Astrocyte (in vitro differentiated cells and primary cell): ENCODE measurements around the gene TSPAN2. TPM values are rescaled to one million over a fixed set of nuclear protein-coding genes. Genes with fewer than 3 reads are reported as not detected.

Source experiments
- DNase-seq: peaks from one replicate; pipeline ENCODE4 v3.0.0-alpha.2; 2010; ENCODE audit warnings: low read depth
- FAIRE-seq: peaks from 2 replicates; lab custom pipeline; 2011; peaks lifted over from hg19 to GRCh38; lab: Jason Lieb, UNC
- H2AFZ ChIP-seq: 2 replicates; pipeline ENCODE4 v1.6.0; 2012; ENCODE audit warnings: low read depth, low read length, inconsistent platforms
- H3K27ac ChIP-seq: 2 replicates; pipeline ENCODE4 v1.5.1; 2011; ENCODE audit warnings: low read depth, low read length, inconsistent platforms
- H3K27me3 ChIP-seq: 2 replicates; pipeline ENCODE4 v1.6.0; 2011; ENCODE audit warnings: low read length, inconsistent platforms; ENCODE audit not compliant: insufficient read depth
- H3K36me3 ChIP-seq: 2 replicates; pipeline ENCODE4 v1.5.1; 2011; ENCODE audit warnings: low read length, inconsistent platforms; ENCODE audit not compliant: insufficient read depth
- H3K4me1 ChIP-seq: 2 replicates; pipeline ENCODE4 v1.5.1; 2011; ENCODE audit warnings: low read length, inconsistent platforms; ENCODE audit not compliant: insufficient read depth
- H3K4me2 ChIP-seq: 2 replicates; pipeline ENCODE4 v1.6.0; 2012; ENCODE audit warnings: low read length, inconsistent platforms
- H3K4me3 ChIP-seq: 2 replicates; pipeline ENCODE4 v1.5.1; 2011; ENCODE audit warnings: low read depth, mild to moderate bottlenecking, low read length, inconsistent platforms; ENCODE audit not compliant: insufficient read depth
- H3K79me2 ChIP-seq: 2 replicates; pipeline ENCODE4 v1.6.0; 2012; ENCODE audit warnings: mild to moderate bottlenecking, low read length, inconsistent platforms; ENCODE audit not compliant: insufficient read depth
- H3K9ac ChIP-seq: 2 replicates; pipeline ENCODE4 v1.6.0; 2012; ENCODE audit warnings: mild to moderate bottlenecking, low read length, inconsistent platforms
- H3K9me3 ChIP-seq: 2 replicates; pipeline ENCODE4 v1.5.1; 2012; ENCODE audit warnings: low read depth, mild to moderate bottlenecking, low read length, inconsistent platforms; ENCODE audit not compliant: insufficient read depth
- H4K20me1 ChIP-seq: 2 replicates; pipeline ENCODE4 v1.6.0; 2012; ENCODE audit warnings: low read length, inconsistent platforms; ENCODE audit not compliant: insufficient read depth
- H3K27ac Mint-ChIP-seq: one replicate; pipeline ENCODE4 v1.8.0; 2021; ENCODE audit warnings: mild to moderate bottlenecking, mixed read lengths; ENCODE audit not compliant: unreplicated experiment
- H3K27me3 Mint-ChIP-seq: one replicate; pipeline ENCODE4 v1.8.0; 2021; ENCODE audit warnings: low read depth, mixed read lengths; ENCODE audit not compliant: unreplicated experiment
- H3K36me3 Mint-ChIP-seq: one replicate; pipeline ENCODE4 v1.8.0; 2021; ENCODE audit warnings: low read depth, mixed read lengths; ENCODE audit not compliant: unreplicated experiment
- H3K4me1 Mint-ChIP-seq: one replicate; pipeline ENCODE4 v1.8.0; 2021; ENCODE audit warnings: low read depth, mixed read lengths; ENCODE audit not compliant: unreplicated experiment
- H3K4me3 Mint-ChIP-seq: one replicate; pipeline ENCODE4 v1.8.0; 2021; ENCODE audit warnings: mild to moderate bottlenecking, moderate library complexity, mixed read lengths; ENCODE audit not compliant: unreplicated experiment
- H3K9me3 Mint-ChIP-seq: one replicate; pipeline ENCODE4 v1.8.0; 2021; ENCODE audit warnings: mild to moderate bottlenecking, mixed read lengths; ENCODE audit not compliant: unreplicated experiment
- EZH2 ChIP-seq: IDR thresholded peaks from 2 replicates; pipeline ENCODE4 v1.6.1; 2012; ENCODE audit warnings: mild to moderate bottlenecking, low read length, inconsistent platforms; ENCODE audit not compliant: insufficient read depth
- total RNA-seq: library from RNA; stranded (reverse); gene quantifications from 2 replicates; pipeline ENCODE4 v1.2.1, GENCODE V29; 2021
- TF ChIP-seq, protein P1 (sequence below): IDR thresholded peaks from 2 replicates; pipeline ENCODE4 v1.5.1; 2011; ENCODE audit warnings: low read depth, mild to moderate bottlenecking, inconsistent platforms, low read length, moderate library complexity; ENCODE audit not compliant: insufficient read depth

TSPAN2 gene
- total RNA-seq, 1 donor from 2014 or later: 23.7 TPM

DNA sequence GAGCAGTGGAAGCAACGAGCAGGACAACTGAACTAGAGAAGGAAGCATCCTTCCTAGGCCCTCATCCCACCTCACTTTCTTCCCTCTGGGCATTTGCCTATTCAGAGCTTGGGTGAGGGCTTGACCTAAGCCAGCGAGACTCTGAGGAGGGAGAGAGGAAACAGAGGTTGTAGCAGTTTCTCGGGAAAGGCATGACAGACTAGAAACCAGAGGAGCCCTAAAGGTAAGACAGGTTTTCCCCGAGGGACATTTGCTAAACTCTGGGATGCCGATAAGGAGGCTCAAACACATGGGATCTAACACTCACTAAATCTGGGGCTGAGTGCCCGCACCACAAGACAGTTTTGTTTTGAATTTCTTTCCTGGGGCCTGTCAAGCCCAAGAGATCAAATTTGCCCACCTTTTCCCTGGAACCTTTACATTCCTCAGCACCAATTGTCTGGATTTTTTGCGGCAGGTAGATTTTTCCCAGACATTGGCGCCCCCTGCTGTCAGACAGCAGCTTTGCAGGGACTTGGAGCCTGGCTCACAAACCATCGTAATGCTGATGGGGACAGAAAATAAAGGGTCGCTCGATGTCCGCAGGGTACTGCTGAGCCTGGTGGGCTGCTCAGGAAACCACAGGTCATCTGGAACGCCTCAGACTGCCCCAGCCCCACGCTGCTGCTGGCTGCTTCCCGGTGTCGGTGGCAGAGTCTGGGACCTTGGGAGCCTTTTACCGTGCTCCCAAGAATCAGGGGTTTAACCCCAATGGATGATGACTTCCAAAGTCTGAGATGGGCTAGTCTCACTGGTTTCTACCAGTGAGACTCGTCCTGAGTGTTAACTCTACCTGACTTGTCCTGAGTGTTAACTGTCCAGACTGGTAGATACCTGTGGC is 23.4 kb upstream of the TSPAN2 start:
- peak overlapping the region; percentile 36 for H3K4me2 ChIP-seq
- H2AFZ ChIP-seq: peak overlapping the region; percentile 70

DNA sequence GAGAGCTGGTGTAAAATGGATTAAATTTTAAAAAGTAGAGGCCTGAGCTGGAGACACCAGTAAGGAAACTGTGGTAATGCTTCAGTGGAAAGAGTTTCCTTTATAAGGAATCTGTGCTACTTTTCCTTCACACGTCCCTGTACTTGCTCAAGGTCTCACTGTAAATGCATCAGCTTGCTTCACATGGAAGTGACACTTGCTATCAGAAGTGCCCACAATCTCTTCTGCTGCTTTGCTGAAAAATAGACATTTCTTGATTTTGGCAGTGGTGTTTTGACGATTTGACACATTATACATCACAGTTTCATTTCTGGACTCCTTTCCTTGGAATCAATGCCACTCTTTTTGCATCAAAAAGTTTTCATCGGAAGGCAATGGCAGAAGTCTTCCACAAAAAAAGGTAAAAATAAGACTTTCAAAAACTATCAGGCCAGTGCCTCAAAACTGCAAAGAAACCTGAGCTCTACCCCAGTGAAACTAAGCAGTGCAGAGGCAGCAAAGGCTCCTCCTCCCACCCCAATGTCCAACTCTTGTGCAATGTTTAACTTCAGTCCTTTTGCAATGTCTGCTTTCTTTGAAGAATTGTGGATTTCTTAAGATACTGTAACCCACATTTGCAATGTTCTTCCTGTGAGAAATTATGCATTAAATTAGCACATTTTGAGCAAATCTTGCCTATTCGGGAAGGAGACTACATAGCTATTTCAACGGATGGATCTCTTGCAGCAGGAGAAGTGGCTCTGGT is 18.4 kb upstream of the TSPAN2 start:
- DNase-seq: peak; percentile 25
- Histone ChIP-seq H3K4me2 (no peak overlapping the region), H4K20me1 (no peaks in the 10 kb centered on the region), H3K9me3 (no peaks in the 10 kb centered on the region), H3K79me2 (no peaks in the 10 kb centered on the region), H2AFZ (no peak overlapping the region), H3K9ac (no peak overlapping the region), H3K27me3 (no peaks in the 10 kb centered on the region), H3K36me3 (no peaks in the 10 kb centered on the region), H3K27ac (no peak overlapping the region), H3K4me3 (no peak overlapping the region), H3K4me1 (no peaks in the 10 kb centered on the region)
- Mint-ChIP-seq H3K4me3 (no peak overlapping the region), H3K27ac (no peak overlapping the region), H3K27me3 (peaks cover 6% of the 10 kb centered on the region), H3K9me3 (peaks cover 2% of the 10 kb centered on the region), H3K4me1 (no peaks in the 10 kb centered on the region), H3K36me3 (no peaks in the 10 kb centered on the region)
- FAIRE-seq: no peak
- TF ChIP-seq, protein P1, sequence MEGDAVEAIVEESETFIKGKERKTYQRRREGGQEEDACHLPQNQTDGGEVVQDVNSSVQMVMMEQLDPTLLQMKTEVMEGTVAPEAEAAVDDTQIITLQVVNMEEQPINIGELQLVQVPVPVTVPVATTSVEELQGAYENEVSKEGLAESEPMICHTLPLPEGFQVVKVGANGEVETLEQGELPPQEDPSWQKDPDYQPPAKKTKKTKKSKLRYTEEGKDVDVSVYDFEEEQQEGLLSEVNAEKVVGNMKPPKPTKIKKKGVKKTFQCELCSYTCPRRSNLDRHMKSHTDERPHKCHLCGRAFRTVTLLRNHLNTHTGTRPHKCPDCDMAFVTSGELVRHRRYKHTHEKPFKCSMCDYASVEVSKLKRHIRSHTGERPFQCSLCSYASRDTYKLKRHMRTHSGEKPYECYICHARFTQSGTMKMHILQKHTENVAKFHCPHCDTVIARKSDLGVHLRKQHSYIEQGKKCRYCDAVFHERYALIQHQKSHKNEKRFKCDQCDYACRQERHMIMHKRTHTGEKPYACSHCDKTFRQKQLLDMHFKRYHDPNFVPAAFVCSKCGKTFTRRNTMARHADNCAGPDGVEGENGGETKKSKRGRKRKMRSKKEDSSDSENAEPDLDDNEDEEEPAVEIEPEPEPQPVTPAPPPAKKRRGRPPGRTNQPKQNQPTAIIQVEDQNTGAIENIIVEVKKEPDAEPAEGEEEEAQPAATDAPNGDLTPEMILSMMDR: no peak
- TF ChIP-seq EZH2: no peak

More for the DNA sequence above, 23.4 kb upstream of the TSPAN2 start:
- Histone ChIP-seq H3K4me3 (no peak overlapping the region), H4K20me1 (no peaks in the 10 kb centered on the region), H3K9ac (no peak overlapping the region), H3K27ac (no peak overlapping the region), H3K9me3 (no peaks in the 10 kb centered on the region), H3K79me2 (no peaks in the 10 kb centered on the region), H3K27me3 (no peaks in the 10 kb centered on the region), H3K36me3 (no peaks in the 10 kb centered on the region), H3K4me1 (peaks cover 20% of the 10 kb centered on the region)
- H3K9me3 Mint-ChIP-seq: peaks cover 2% of the 10 kb centered on the region
- H3K27ac Mint-ChIP-seq: peak overlapping the region; percentile 87
- H3K27me3 Mint-ChIP-seq: no peaks in the 10 kb centered on the region
- DNase-seq: no peak
- no peak for TF ChIP-seq EZH2
- TF ChIP-seq, protein P1: peak; percentile 85
- peak; percentile 60 for FAIRE-seq
- no peak overlapping the region for H3K4me3 Mint-ChIP-seq
- H3K36me3 Mint-ChIP-seq: no peaks in the 10 kb centered on the region
- peaks cover 20% of the 10 kb centered on the region for H3K4me1 Mint-ChIP-seq
